ENCODE results near the gene IHH.

- TF ChIP-seq, protein P1, sequence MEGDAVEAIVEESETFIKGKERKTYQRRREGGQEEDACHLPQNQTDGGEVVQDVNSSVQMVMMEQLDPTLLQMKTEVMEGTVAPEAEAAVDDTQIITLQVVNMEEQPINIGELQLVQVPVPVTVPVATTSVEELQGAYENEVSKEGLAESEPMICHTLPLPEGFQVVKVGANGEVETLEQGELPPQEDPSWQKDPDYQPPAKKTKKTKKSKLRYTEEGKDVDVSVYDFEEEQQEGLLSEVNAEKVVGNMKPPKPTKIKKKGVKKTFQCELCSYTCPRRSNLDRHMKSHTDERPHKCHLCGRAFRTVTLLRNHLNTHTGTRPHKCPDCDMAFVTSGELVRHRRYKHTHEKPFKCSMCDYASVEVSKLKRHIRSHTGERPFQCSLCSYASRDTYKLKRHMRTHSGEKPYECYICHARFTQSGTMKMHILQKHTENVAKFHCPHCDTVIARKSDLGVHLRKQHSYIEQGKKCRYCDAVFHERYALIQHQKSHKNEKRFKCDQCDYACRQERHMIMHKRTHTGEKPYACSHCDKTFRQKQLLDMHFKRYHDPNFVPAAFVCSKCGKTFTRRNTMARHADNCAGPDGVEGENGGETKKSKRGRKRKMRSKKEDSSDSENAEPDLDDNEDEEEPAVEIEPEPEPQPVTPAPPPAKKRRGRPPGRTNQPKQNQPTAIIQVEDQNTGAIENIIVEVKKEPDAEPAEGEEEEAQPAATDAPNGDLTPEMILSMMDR (IDR thresholded peaks at IDR 0.05; ENCODE audit: control extremely low read depth in 1 of 3, insufficient read depth in 1 of 3, low read depth in 1 of 3, low read length in 3 of 3), result no peak
- TF ChIP-seq EZH2 (IDR thresholded peaks at IDR 0.05; ENCODE audit: low read depth, low read length, severe bottlenecking), result no peak
- no peak for TF ChIP-seq POLR2A (IDR thresholded peaks at IDR 0.05; ENCODE audit: control extremely low read depth in 1 of 2, low read depth in 2 of 2, low read length in 2 of 2)
- TF ChIP-seq MAFK (IDR thresholded peaks at IDR 0.05; ENCODE audit: low read depth, low read length), result peak; percentile 60; the same call in 1 of the 2 replicates
Measured at GRCh38 chr2:219089330-219089729, 28.6 kb upstream of the IHH start.

Measured in H1 (cell line).